HCT116 (cell line): Measurements from ENCODE around the gene ETFA. TPM values are rescaled to one million over a fixed set of nuclear protein-coding genes. Genes with fewer than 3 reads are reported as not detected.

Source experiments
- ATAC-seq: fragments of 200-7000 bp; cut with Tn5 transposase; 2 replicates; pipeline ENCODE4 v1.9.1; 2020; ENCODE audit warnings: mild to moderate bottlenecking, moderate library complexity
- BruUV-seq: library from RNA; stranded (reverse); fragments of 400-500 nt; replicated peaks from 2 replicates; lab custom pipeline; 2021; lab: Mats Ljungman, UMichigan
- CTCF ChIA-PET: fragments of 300-600 bp; sonication (Branson Sonifier 250); formaldehyde crosslinking; loops from one replicate; lab custom pipeline; 2021; ENCODE audit warnings: antibody characterized with exemption; lab: Charles Lee
- POLR2A ChIA-PET: fragments of 300-600, 350-600 bp; sonication (Branson Sonifier 250); formaldehyde crosslinking; loops from one replicate; lab custom pipeline; 2021; ENCODE audit warnings: antibody characterized with exemption; lab: Charles Lee
- RAD21 ChIA-PET, 2 experiments: fragments of 300-600 bp; sonication (Branson Sonifier 250); formaldehyde crosslinking; loops; one replicate each; lab custom pipeline; 2023; ENCODE audit warnings: low total read pairs in 2 of 2; ENCODE audit not compliant: uncharacterized antibody in 2 of 2, unreplicated experiment in 2 of 2, low non-redundant PET in 1 of 2; lab: Charles Lee
- DNase-seq: peaks from one replicate; pipeline ENCODE4 v3.0.0-alpha.2; 2010; ENCODE audit warnings: low read depth, low spot score
- H2AFZ ChIP-seq: fragments of 200-600 bp; shearing (Covaris generic), sonication (generic); 2 replicates; pipeline ENCODE4 v1.6.1; 2017; ENCODE audit warnings: low read depth, mixed run types, mixed read lengths, antibody characterized with exemption, low read length; ENCODE audit not compliant: poor library complexity, severe bottlenecking
- H3K27ac ChIP-seq: 2 replicates; pipeline ENCODE4 v1.5.1; 2012; ENCODE audit warnings: low read depth, low read length
- H3K27me3 ChIP-seq: fragments of 200-600 bp; sonication (generic); 2 replicates; pipeline ENCODE4 v1.6.1; 2016; ENCODE audit warnings: mixed run types, low read length, mixed read lengths; ENCODE audit not compliant: insufficient read depth
- H3K36me3 ChIP-seq, 2 experiments: fragments of 200-500 bp in 1 of 2; fragments of 200-600 bp in 1 of 2; sonication (Bioruptor generic) in 1 of 2; sonication (generic) in 1 of 2; 2 replicates each; pipeline versions ENCODE4 v1.5.1 to v1.6.1; 2014 to 2016; ENCODE audit warnings: low read length in 2 of 2, inconsistent platforms in 1 of 2, mixed read lengths in 1 of 2, mixed run types in 1 of 2; ENCODE audit not compliant: insufficient read depth in 2 of 2, control insufficient read depth in 1 of 2
- H3K4me1 ChIP-seq, 2 experiments: fragments of 200-600 bp in 1 of 2; sonication (generic) in 1 of 2; 2 replicates each; pipeline versions ENCODE4 v1.5.1 to v1.6.1; 2012 to 2017; ENCODE audit warnings: low read length in 2 of 2, inconsistent platforms in 1 of 2, mild to moderate bottlenecking in 1 of 2, mixed read lengths in 1 of 2, mixed run types in 1 of 2, moderate library complexity in 1 of 2; ENCODE audit not compliant: insufficient read depth in 2 of 2, control insufficient read depth in 1 of 2
- H3K4me2 ChIP-seq: fragments of 200-600 bp; sonication (generic); 2 replicates; pipeline ENCODE4 v1.6.1; 2017; ENCODE audit warnings: mixed run types, low read length, mixed read lengths
- H3K4me3 ChIP-seq, 2 experiments: fragments of 200-600 bp in 1 of 2; sonication (generic) in 1 of 2; replicated peaks in 1 of 2; 2 replicates each; pipeline ENCODE4 v1.5.1; 2011 to 2016; ENCODE audit warnings: low read length in 2 of 2, control low read depth in 1 of 2, low read depth in 1 of 2, mild to moderate bottlenecking in 1 of 2, mixed read lengths in 1 of 2, mixed run types in 1 of 2
- H3K79me2 ChIP-seq: fragments of 200-600 bp; sonication (generic); 2 replicates; pipeline ENCODE4 v1.6.1; 2017; ENCODE audit warnings: mild to moderate bottlenecking, mixed run types, low read length, moderate library complexity, mixed read lengths; ENCODE audit not compliant: insufficient read depth
- H3K9ac ChIP-seq: fragments of 200-600 bp; sonication (generic); 2 replicates; pipeline ENCODE4 v1.6.1; 2016; ENCODE audit warnings: low read length, mixed read lengths
- H3K9me2 ChIP-seq: fragments of 200-600 bp; sonication (generic), shearing (Covaris generic); 2 replicates; pipeline ENCODE4 v1.6.1; 2017; ENCODE audit warnings: mixed run types, mild to moderate bottlenecking, moderate library complexity; ENCODE audit not compliant: insufficient read depth
- H3K9me3 ChIP-seq, 2 experiments: fragments of 200-500 bp in 1 of 2; fragments of 200-600 bp in 1 of 2; sonication (Bioruptor generic) in 1 of 2; sonication (generic) in 1 of 2; 2 replicates each; pipeline ENCODE4 v1.6.1; 2014 to 2017; ENCODE audit warnings: low read length in 2 of 2, mixed read lengths in 2 of 2, inconsistent platforms in 1 of 2, low read depth in 1 of 2, mild to moderate bottlenecking in 1 of 2, mixed run types in 1 of 2, moderate library complexity in 1 of 2; ENCODE audit not compliant: control insufficient read depth in 1 of 2, insufficient read depth in 1 of 2
- H4K20me1 ChIP-seq: fragments of 200-600 bp; sonication (generic), shearing (Covaris generic); 2 replicates; pipeline ENCODE4 v1.6.1; 2017; ENCODE audit warnings: mixed run types, mild to moderate bottlenecking, moderate library complexity; ENCODE audit not compliant: insufficient read depth
- ATF3 ChIP-seq: IDR thresholded peaks from 2 replicates; pipeline ENCODE4 v1.6.1; 2012
- CTCF ChIP-seq, 3 experiments: fragments of 200-600 bp in 1 of 3; sonication (generic) in 1 of 3; IDR thresholded peaks in 2 of 3; conservative IDR thresholded peaks in 1 of 3; 2 replicates each; pipeline ENCODE4 v1.5.1; 2012 to 2017; ENCODE audit warnings: low read depth in 2 of 3, low read length in 2 of 3, antibody characterized with exemption in 1 of 3, borderline replicate concordance in 1 of 3, control low read depth in 1 of 3, mild to moderate bottlenecking in 1 of 3, mixed read lengths in 1 of 3, mixed run types in 1 of 3, moderate library complexity in 1 of 3; ENCODE audit not compliant: insufficient read depth in 1 of 3
- ELF1 ChIP-seq: IDR thresholded peaks from 2 replicates; pipeline ENCODE4 v1.6.1; 2012; ENCODE audit warnings: low read depth, borderline replicate concordance
- EZH2 ChIP-seq: fragments of 200-600 bp; sonication (generic); IDR thresholded peaks from 2 replicates; pipeline ENCODE4 v1.6.1; 2017; ENCODE audit warnings: antibody characterized with exemption, mixed run types
- MAX ChIP-seq: IDR thresholded peaks from 2 replicates; pipeline ENCODE4 v1.6.1; 2012
- POLR2AphosphoS5 ChIP-seq: IDR thresholded peaks from 2 replicates; pipeline ENCODE4 v1.6.1; 2011; ENCODE audit warnings: mild to moderate bottlenecking, low read depth, low read length, moderate library complexity
- REST ChIP-seq: IDR thresholded peaks from 2 replicates; pipeline ENCODE4 v1.6.1; 2012; ENCODE audit warnings: low read depth
- SP1 ChIP-seq: IDR thresholded peaks from 2 replicates; pipeline ENCODE4 v1.6.1; 2012; ENCODE audit warnings: low read depth
- TCF7L2 ChIP-seq: IDR thresholded peaks from 2 replicates; pipeline ENCODE4 v1.7.0; 2011; ENCODE audit warnings: borderline replicate concordance, inconsistent platforms; ENCODE audit not compliant: insufficient read depth, insufficient read length; ENCODE audit errors: extremely low read depth
- ZBTB33 ChIP-seq: IDR thresholded peaks from 2 replicates; pipeline ENCODE4 v1.6.1; 2011; ENCODE audit warnings: mild to moderate bottlenecking, low read length, moderate library complexity; ENCODE audit not compliant: insufficient replicate concordance; ENCODE audit errors: extremely low read depth
- intact Hi-C: fragments of 100-400 bp; cut with micrococcal nuclease; formaldehyde crosslinking; loops from 2 replicates; pipeline ENCODE4 v1.10.0; 2022
- total RNA-seq: library from RNA; stranded (reverse); gene quantifications from one replicate; pipeline ENCODE4 v1.2.1, GENCODE V29; 2021; ENCODE audit not compliant: unreplicated experiment

The ETFA gene
- total RNA-seq, 1 experiment from 2014 or later, result 144 TPM

GRCh38 chr15:76204916-76205460, 106.3 kb downstream of the ETFA start:
- Histone ChIP-seq H4K20me1 (no peaks in the 10 kb centered on the region), H3K9me2 (no peaks in the 10 kb centered on the region), H3K4me2 (no peak overlapping the region), H3K9ac (no peak overlapping the region), H3K79me2 (no peaks in the 10 kb centered on the region), H3K4me1 (peaks cover 12 to 16% of the 10 kb centered on the region in 2 experiments), H3K27me3 (no peaks in the 10 kb centered on the region), H3K27ac (no peak overlapping the region), H3K36me3 (no peaks in the 10 kb centered on the region), H3K9me3 (no peaks in the 10 kb centered on the region), H3K4me3 (no peak overlapping the region)
- ChIA-PET CTCF (no interaction called here), RAD21 (interaction anchor here (0.5 to 0.7 kb wide), 2 partner anchors 79 to 558 kb away, joined by 3 read pairs; no protein-coding TSS in a partner anchor), POLR2A (no interaction called here)
- DNase-seq, result no peak
- BruUV-seq, result no TSS peak
- intact Hi-C loops, result no loop called here
- ATAC-seq, result no peak
- TF ChIP-seq ATF3, result no peak
- TF ChIP-seq EZH2, result no peak
- TF ChIP-seq SP1, result no peak
- no peak for TF ChIP-seq ELF1
- TF ChIP-seq REST, result no peak
- no peak for TF ChIP-seq ZBTB33
- no peak for TF ChIP-seq CTCF (IDR thresholded peaks at IDR 0.05 in 2 of 3, conservative IDR thresholded peaks at IDR 0.05 in 1 of 3; ENCODE audit: borderline replicate concordance in 1 of 3, insufficient read depth in 1 of 3, low read depth in 2 of 3, low read length in 2 of 3)
- TF ChIP-seq MAX, result no peak
- TF ChIP-seq POLR2AphosphoS5, result no peak
- TF ChIP-seq TCF7L2, result no peak
- TF ChIP-seq, all 23 proteins: peak for 0
- no peak overlapping the region for H2AFZ ChIP-seq
